PC-3 (cell line): ENCODE measurements around the gene SNAPC3.

Experiments used
- EZH2 ChIP-seq: fragments of 300-600 bp; sonication (generic); IDR thresholded peaks from one replicate; pipeline ENCODE4 v1.6.1; 2017; ENCODE audit warnings: antibody characterized with exemption, mild to moderate bottlenecking, low read length; ENCODE audit not compliant: unreplicated experiment
- EZH2phosphoT487 ChIP-seq: fragments of 300-600 bp; sonication (generic); IDR thresholded peaks from 2 replicates; pipeline ENCODE4 v1.6.1; 2018; ENCODE audit warnings: mild to moderate bottlenecking, antibody characterized with exemption, low read length, borderline replicate concordance
- TF ChIP-seq, protein P1 (sequence below): fragments of 300-600 bp; sonication (generic); conservative IDR thresholded peaks from 2 replicates; pipeline ENCODE4 v1.5.1; 2017; ENCODE audit warnings: antibody characterized with exemption, low read depth, mild to moderate bottlenecking, low read length

- TF ChIP-seq, protein P1, sequence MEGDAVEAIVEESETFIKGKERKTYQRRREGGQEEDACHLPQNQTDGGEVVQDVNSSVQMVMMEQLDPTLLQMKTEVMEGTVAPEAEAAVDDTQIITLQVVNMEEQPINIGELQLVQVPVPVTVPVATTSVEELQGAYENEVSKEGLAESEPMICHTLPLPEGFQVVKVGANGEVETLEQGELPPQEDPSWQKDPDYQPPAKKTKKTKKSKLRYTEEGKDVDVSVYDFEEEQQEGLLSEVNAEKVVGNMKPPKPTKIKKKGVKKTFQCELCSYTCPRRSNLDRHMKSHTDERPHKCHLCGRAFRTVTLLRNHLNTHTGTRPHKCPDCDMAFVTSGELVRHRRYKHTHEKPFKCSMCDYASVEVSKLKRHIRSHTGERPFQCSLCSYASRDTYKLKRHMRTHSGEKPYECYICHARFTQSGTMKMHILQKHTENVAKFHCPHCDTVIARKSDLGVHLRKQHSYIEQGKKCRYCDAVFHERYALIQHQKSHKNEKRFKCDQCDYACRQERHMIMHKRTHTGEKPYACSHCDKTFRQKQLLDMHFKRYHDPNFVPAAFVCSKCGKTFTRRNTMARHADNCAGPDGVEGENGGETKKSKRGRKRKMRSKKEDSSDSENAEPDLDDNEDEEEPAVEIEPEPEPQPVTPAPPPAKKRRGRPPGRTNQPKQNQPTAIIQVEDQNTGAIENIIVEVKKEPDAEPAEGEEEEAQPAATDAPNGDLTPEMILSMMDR: no peak
- TF ChIP-seq EZH2 (no peak), EZH2phosphoT487 (no peak)
These were observed 16.2 kb downstream of the SNAPC3 start for GRCh38 chr9:15438891-15439290.
